OCI-LY1 (cell line): ENCODE measurements around the gene MED1.

ENCODE experiments used
- H2AFZ ChIP-seq: fragments of 200-600 bp; sonication (generic), shearing (Covaris generic); 2 replicates; pipeline ENCODE4 v1.6.0; 2014; ENCODE audit warnings: antibody characterized with exemption, mild to moderate bottlenecking, low read length
- H3F3A ChIP-seq: fragments of 200-600 bp; sonication (generic), shearing (Covaris generic); 2 replicates; pipeline ENCODE4 v1.6.0; 2014; ENCODE audit warnings: mild to moderate bottlenecking, antibody characterized with exemption, low read length, moderate library complexity; ENCODE audit not compliant: insufficient read depth
- H3K27ac ChIP-seq: fragments of 200-600 bp; sonication (generic); 2 replicates; pipeline ENCODE4 v1.5.1; 2014; ENCODE audit warnings: low read length, mixed run types, mild to moderate bottlenecking, low read depth; ENCODE audit not compliant: poor library complexity, severe bottlenecking
- H3K27me3 ChIP-seq: fragments of 200-600 bp; sonication (generic); 2 replicates; pipeline ENCODE4 v1.6.0; 2014; ENCODE audit warnings: antibody characterized with exemption, mild to moderate bottlenecking, low read length, moderate library complexity; ENCODE audit not compliant: insufficient read depth
- H3K36me3 ChIP-seq: fragments of 200-600 bp; sonication (generic); 2 replicates; pipeline ENCODE4 v1.6.1; 2014; ENCODE audit warnings: mild to moderate bottlenecking, antibody characterized with exemption, low read length, moderate library complexity, mixed read lengths; ENCODE audit not compliant: insufficient read depth
- H3K4me1 ChIP-seq: fragments of 200-600 bp; sonication (generic); 2 replicates; pipeline ENCODE4 v1.5.1; 2014; ENCODE audit warnings: mild to moderate bottlenecking, low read length, moderate library complexity; ENCODE audit not compliant: insufficient read depth, severe bottlenecking
- H3K4me2 ChIP-seq: fragments of 200-600 bp; sonication (generic), shearing (Covaris generic); 2 replicates; pipeline ENCODE4 v1.6.1; 2014; ENCODE audit warnings: low read length
- H3K4me3 ChIP-seq: fragments of 200-600 bp; sonication (generic); 2 replicates; pipeline ENCODE4 v1.5.1; 2014; ENCODE audit warnings: low read length, low read depth, mild to moderate bottlenecking, mixed read lengths; ENCODE audit not compliant: poor library complexity, severe bottlenecking
- H3K79me2 ChIP-seq: fragments of 200-600 bp; shearing (Covaris generic); 2 replicates; pipeline ENCODE4 v1.6.1; 2016; ENCODE audit warnings: mixed run types, low read length, mixed read lengths; ENCODE audit not compliant: insufficient read depth
- H3K9ac ChIP-seq: fragments of 200-600 bp; sonication (generic), shearing (Covaris generic); 2 replicates; pipeline ENCODE4 v1.6.1; 2014; ENCODE audit warnings: mild to moderate bottlenecking, low read length, mixed read lengths
- H3K9me2 ChIP-seq: fragments of 200-600 bp; sonication (generic), shearing (Covaris generic); 2 replicates; pipeline ENCODE4 v1.6.1; 2014; ENCODE audit warnings: low read depth, mild to moderate bottlenecking, low read length, mixed read lengths
- H3K9me3 ChIP-seq: fragments of 200-600 bp; shearing (Covaris generic); 2 replicates; pipeline ENCODE4 v1.6.1; 2014; ENCODE audit warnings: low read length, mixed read lengths
- H4K20me1 ChIP-seq: fragments of 200-600 bp; sonication (generic), shearing (Covaris generic); 2 replicates; pipeline ENCODE4 v1.6.0; 2016; ENCODE audit warnings: mild to moderate bottlenecking, low read length; ENCODE audit not compliant: insufficient read depth
- EZH2 ChIP-seq: fragments of 200-600 bp; sonication (generic), shearing (Covaris generic); IDR thresholded peaks from 2 replicates; pipeline ENCODE4 v1.8.0; 2017; ENCODE audit warnings: borderline replicate concordance, mixed run types, mild to moderate bottlenecking, antibody characterized with exemption, low read length, moderate library complexity, mixed read lengths
- TF ChIP-seq, protein P1 (sequence below): fragments of 200-600 bp; sonication (generic), shearing (Covaris generic); IDR thresholded peaks from 2 replicates; pipeline ENCODE4 v1.5.1; 2017; ENCODE audit warnings: mild to moderate bottlenecking, antibody characterized with exemption, low read length, moderate library complexity, mixed read lengths

The MED1 gene

GRCh38 chr17:39360537-39360936 is 90.5 kb downstream of the MED1 start:
- TF ChIP-seq, protein P1, sequence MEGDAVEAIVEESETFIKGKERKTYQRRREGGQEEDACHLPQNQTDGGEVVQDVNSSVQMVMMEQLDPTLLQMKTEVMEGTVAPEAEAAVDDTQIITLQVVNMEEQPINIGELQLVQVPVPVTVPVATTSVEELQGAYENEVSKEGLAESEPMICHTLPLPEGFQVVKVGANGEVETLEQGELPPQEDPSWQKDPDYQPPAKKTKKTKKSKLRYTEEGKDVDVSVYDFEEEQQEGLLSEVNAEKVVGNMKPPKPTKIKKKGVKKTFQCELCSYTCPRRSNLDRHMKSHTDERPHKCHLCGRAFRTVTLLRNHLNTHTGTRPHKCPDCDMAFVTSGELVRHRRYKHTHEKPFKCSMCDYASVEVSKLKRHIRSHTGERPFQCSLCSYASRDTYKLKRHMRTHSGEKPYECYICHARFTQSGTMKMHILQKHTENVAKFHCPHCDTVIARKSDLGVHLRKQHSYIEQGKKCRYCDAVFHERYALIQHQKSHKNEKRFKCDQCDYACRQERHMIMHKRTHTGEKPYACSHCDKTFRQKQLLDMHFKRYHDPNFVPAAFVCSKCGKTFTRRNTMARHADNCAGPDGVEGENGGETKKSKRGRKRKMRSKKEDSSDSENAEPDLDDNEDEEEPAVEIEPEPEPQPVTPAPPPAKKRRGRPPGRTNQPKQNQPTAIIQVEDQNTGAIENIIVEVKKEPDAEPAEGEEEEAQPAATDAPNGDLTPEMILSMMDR, result no peak
- no peak for TF ChIP-seq EZH2
- H3K4me2 ChIP-seq, result no peak overlapping the region
- no peak overlapping the region for H3K27ac ChIP-seq
- no peak overlapping the region for H3K4me3 ChIP-seq
- H3K9me2 ChIP-seq, result no peaks in the 10 kb centered on the region
- no peaks in the 10 kb centered on the region for H3K4me1 ChIP-seq
- no peaks in the 10 kb centered on the region for H3K27me3 ChIP-seq
- no peaks in the 10 kb centered on the region for H3K36me3 ChIP-seq
- no peaks in the 10 kb centered on the region for H4K20me1 ChIP-seq
- H3F3A ChIP-seq, result no peaks in the 10 kb centered on the region
- H3K9ac ChIP-seq, result no peak overlapping the region
- H3K79me2 ChIP-seq, result no peaks in the 10 kb centered on the region
- H3K9me3 ChIP-seq, result no peaks in the 10 kb centered on the region
- H2AFZ ChIP-seq, result no peak overlapping the region

DNA sequence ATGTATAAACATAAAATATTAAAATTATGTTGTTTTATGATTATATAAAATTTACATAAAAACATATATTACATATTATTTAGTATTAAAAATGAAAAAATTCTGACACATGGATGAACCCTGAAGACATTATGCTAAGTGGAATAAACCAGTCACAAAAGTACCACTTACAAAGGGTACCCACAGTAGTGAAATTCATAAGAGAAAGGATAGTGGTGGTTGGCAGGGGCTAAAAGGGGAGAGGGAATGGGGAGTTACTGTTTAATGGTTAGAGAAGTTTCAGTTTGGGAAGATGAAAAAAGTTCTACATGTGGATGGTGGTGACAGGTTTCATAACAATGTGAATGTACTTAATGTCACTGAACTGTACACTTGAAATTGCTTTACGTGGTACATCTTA is 91.1 kb downstream of the MED1 start:
- TF ChIP-seq, protein P1, result no peak
- TF ChIP-seq EZH2, result no peak
- Histone ChIP-seq H3K27me3 (no peaks in the 10 kb centered on the region), H4K20me1 (no peaks in the 10 kb centered on the region), H3K36me3 (no peaks in the 10 kb centered on the region), H3K27ac (no peak overlapping the region), H3K9me3 (no peaks in the 10 kb centered on the region), H3K79me2 (no peaks in the 10 kb centered on the region), H2AFZ (no peak overlapping the region), H3F3A (no peaks in the 10 kb centered on the region), H3K9ac (no peak overlapping the region), H3K4me1 (no peaks in the 10 kb centered on the region), H3K4me3 (no peak overlapping the region), H3K4me2 (no peak overlapping the region), H3K9me2 (no peaks in the 10 kb centered on the region)

DNA sequence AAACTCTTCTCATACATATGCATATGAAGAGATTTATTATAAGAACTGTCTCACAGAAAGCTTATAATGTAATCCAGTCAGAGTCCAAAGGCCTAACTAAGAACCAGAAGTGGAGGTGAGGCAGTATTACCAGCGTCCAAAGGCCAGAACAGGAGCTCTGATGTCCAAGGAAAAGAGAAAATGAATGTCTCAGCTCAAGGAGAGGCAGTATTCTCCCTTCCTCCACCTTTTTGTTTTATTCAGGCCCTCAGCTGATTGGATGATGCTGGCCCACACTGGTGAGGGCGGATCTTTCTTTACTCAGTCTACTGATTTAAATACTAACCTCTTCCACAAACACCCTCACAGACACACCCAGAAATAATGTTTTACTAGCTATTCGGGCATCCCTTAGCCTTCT is 93.1 kb downstream of the MED1 start:
- no peaks in the 10 kb centered on the region for H3K9me2 ChIP-seq
- no peaks in the 10 kb centered on the region for H3K27me3 ChIP-seq
- 0 out of 2 replicates have a peak, but pooled peaks cover 3% of the 10 kb centered on the region for H3F3A ChIP-seq
- H3K4me1 ChIP-seq, result no peaks in the 10 kb centered on the region
- H3K36me3 ChIP-seq, result no peaks in the 10 kb centered on the region
- no peak overlapping the region for H3K9ac ChIP-seq
- no peak overlapping the region for H3K4me3 ChIP-seq
- TF ChIP-seq EZH2, result no peak
- TF ChIP-seq, protein P1, result no peak
- H4K20me1 ChIP-seq, result no peaks in the 10 kb centered on the region
- H3K9me3 ChIP-seq, result no peaks in the 10 kb centered on the region
- H3K4me2 ChIP-seq, result no peak overlapping the region
- no peaks in the 10 kb centered on the region for H3K79me2 ChIP-seq
- H3K27ac ChIP-seq, result no peak overlapping the region
- no peak overlapping the region for H2AFZ ChIP-seq
